ENCODE measurements around the gene HOXB9.
A peak's percentile ranks its signal among the peaks of the same experiment; 100 is the strongest.

The HOXB9 gene

GRCh38 chr17:48583708-48584222, 42.4 kb downstream of the HOXB9 start:
- DNase-seq (ENCODE audit: low spot score) = no peak

DNA sequence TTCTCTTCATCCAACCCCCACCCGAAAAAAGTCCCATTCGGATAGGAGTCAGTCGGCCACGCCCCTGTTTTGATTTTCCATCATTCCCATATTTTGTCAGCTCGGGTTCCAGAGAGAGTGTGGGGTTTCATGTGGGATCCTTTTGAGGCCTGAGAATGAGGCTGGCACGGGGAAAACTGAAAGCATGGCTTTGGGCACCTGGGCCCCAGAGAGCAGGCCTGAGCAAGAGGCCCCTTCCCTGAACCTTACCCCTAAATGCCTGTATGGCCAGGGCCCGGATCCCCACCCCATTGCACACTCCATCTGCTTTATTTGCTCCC, 43.4 kb downstream of the HOXB9 start:
- no peak for DNase-seq (ENCODE audit: low spot score)

GRCh38 chr17:48579760-48580554, 46.2 kb downstream of the HOXB9 start:
- no peak for DNase-seq (ENCODE audit: low spot score)

DNA sequence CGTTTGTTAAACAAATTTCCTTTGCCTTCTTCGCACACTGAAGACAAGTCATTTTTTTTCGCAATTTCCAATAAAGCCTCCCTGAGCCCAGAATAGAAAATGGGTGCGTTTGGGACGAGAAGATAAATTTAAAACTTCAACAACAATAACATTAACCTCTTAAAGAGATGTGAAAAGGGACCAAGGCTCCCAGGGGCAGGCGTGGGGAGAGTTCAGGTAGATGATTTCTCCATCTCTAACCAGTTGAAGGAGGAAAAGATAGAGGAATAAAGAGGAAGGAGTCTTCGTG, 46.7 kb downstream of the HOXB9 start:
- no peak for DNase-seq (ENCODE audit: low spot score)

DNA sequence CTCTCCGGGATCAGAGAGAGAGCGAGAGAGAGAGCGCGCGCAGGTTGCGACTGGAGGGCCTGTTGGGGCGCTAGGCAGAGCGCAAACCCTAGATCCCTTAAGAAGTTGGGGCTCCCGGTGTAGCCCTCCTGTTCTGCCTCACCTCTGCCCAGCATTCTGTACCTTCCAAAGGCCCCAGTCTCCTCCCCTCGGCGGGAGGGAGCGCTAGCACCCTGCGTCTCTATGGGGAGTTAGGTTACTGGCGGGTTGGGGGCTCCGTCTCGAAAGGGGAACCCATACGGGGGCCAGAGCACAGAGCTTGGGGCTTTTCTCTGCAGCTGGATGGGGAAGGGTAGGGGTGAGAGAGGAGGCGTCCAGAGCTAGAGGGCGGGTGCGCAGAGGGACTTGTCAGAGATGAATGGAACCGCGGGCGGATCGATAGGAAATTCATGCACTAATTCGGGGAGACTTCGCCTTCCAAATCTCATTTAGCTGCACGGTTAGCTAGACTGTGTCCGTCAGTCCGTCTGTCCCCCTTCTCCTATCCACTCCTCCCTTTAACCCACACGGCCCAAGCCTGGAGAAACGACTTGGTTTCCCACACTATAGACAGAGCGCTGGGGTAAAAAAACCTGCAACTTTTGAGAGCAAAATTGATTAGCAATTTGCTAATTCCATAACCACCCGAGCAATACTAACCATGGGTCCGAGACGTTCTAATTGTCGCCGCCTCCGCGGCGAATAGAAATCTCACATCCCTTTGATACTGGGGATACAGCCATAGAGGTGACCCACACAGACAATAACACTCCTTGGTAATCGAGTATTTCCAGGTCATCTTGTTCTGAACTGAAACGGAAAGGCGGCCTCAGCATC, 47.3 kb downstream of the HOXB9 start:
- DNase-seq (ENCODE audit: low spot score) = no peak

- peak; percentile 79 for DNase-seq (ENCODE audit: low spot score)
These were observed 48.1 kb downstream of the HOXB9 start, which contains the start of gene HOXB4 for GRCh38 chr17:48577946-48578615. Gene HOXB4 (minus strand): TSS chr17:48578350. CDS start chr17:48578319, 31 bp downstream.

GRCh38 chr17:48577330-48577945, 48.7 kb downstream of the HOXB9 start:
- peak; percentile 40 for DNase-seq (ENCODE audit: low spot score)

DNA sequence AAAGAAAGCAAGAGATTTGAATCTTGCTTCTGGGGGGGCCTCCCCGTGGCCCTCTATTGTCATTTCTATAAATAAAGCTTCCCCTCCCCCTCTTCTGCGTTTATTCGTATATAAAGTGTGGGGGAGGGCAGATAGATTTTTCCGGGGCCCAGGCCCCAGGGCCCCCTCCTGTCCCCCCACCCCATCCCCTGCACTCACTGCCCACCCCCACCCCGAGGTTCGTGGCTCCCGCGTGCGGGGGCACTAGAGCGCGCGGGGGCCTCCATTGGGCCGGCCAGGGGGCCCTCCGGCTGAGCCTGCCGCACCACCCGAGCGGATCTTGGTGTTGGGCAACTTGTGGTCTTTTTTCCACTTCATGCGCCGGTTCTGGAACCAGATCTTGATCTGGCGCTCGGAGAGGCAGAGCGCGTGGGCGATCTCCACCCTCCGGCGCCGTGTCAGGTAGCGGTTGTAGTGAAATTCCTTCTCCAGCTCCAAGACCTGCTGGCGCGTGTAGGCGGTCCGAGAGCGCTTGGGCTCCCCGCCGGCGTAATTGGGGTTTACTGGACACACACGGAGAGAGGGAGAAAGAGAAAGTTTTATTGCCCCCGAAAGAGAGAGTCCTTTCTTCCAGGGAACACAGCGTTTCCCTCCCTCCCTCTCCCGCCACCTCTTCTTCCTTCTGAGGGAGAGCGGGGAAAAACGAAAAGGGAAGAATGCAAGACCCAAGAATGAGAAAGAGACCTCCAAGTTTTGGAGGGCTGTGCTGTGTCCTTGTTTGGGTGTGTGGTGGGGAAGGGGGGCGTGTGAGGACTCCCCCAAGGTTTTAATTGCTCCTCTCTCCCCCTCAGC, 49.5 kb downstream of the HOXB9 start:
- DNase-seq (ENCODE audit: low spot score) = no peak

- DNase-seq (ENCODE audit: low spot score) = no peak
These were observed 50.3 kb downstream of the HOXB9 start for GRCh38 chr17:48575673-48576478.

DNA sequence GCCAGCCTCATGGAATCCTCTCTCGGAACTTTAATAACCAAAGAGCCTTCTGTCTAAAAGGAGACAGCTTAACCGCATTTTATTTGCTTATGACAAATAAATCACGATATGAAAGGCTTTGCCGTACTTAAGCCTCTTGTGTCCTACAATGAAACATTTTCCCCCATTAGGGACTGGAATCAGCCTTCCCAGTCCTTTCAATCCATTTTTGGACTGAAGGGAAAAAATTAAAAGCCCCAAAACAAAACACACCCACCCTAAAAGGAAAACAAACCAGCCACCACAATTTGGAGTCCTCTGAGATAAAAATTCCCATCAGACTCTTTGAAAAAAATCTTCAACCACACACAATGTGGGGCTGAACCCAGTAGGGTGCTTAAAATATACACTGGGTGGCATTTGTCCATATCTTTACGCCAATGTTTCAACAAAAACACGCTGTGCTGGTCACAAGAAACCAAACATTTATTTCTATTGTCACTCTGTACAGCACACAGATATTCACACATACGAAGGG, 51.0 kb downstream of the HOXB9 start:
- DNase-seq (ENCODE audit: low spot score) = no peak

DNA sequence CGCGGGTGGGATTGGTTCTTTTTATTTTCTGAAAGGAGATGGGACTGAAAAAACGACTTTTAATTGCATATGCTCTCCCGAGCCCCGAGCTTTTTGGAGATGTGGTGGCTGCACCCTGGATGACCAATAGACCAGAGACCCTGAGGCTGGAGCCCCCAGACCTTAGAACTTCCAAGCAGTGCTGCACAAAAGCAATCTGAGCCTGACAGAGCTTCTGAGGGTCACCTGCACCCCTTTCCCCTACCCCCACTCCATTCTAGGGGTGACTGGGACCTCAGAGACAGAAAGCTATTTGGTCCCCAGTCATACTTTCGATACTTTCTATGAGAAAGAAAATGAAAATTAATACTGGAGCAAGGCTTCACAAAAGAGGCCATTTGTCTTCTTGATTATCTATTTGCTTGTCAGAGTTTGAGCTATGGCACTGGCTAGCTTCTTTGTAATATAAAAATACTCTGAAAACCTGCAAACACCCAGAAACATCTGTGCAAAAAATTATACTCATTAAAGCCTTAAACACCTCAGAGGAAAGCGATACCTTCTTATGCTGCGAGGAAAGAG, 51.6 kb downstream of the HOXB9 start:
- no peak for DNase-seq (ENCODE audit: low spot score)

DNA sequence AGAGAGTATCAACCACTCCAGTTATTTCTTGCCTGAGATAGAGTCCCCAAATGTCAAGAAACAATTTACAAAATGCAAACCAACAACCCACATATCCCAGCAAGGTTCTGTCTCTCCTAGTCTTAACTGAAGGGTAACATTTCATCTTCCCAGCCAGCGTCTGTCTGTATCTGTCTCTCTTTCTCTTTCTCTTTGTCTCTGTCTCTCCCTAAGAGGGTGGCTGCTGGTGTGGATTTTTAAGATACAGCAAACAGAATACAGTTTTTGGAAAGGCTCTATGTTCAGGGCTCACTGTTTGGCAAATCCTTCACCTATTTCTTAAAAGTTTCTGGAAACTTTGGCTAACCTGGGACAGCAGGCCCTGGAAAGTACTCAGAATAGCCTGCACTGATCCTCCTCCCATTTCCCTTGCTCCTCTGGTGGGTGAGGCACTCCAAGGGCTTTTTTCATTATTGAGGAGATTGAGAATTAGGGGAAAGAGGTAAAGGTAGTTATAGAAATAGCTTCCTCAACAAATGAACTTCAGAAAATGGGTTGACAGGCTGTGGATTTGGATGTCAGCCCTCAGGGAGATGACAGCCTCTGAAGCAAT, 54.2 kb downstream of the HOXB9 start:
- no peak for DNase-seq (ENCODE audit: low spot score)

Measured in AG20443 (cell line).